Measurements from ENCODE around the gene AFF3. TPM values are rescaled to one million over a fixed set of nuclear protein-coding genes. Genes with fewer than 3 reads are reported as not detected.

AFF3 gene
- total and polyA plus RNA-seq, 10 donors: 6.0 to 92.2 (median 64.0) TPM

GRCh38 chr2:99861376-99861760 is 281.0 kb downstream of the AFF3 start:
- H3K4me3 ChIP-seq: no peak overlapping the region
- no peaks in the 10 kb centered on the region for H3K9me3 ChIP-seq
- H3K36me3 ChIP-seq: no peaks in the 10 kb centered on the region
- no peaks in the 10 kb centered on the region for H3K27me3 ChIP-seq (replicated peaks in 1 of 7)
- H3K27ac ChIP-seq: no peak overlapping the region
- DNase-seq: no peak
- TF ChIP-seq POLR2AphosphoS5 (IDR thresholded peaks at IDR 0.05): no peak
- no peak for TF ChIP-seq CTCF (IDR thresholded peaks at IDR 0.05 in 8 of 11, conservative IDR thresholded peaks at IDR 0.05 in 3 of 11)
- TF ChIP-seq POLR2A (IDR thresholded peaks at IDR 0.05): no peak
- intact Hi-C loops (cut with DNase I; ENCODE audit: low total_unique reads): no loop called here
- H3K4me1 ChIP-seq: peaks cover 5 to 60% (median 25%) of the 10 kb centered on the region in 6 donors
- 16 to 24% (median 21%) methylated on average over 2 of the region's 2 CpGs for WGBS, 5 donors

DNA sequence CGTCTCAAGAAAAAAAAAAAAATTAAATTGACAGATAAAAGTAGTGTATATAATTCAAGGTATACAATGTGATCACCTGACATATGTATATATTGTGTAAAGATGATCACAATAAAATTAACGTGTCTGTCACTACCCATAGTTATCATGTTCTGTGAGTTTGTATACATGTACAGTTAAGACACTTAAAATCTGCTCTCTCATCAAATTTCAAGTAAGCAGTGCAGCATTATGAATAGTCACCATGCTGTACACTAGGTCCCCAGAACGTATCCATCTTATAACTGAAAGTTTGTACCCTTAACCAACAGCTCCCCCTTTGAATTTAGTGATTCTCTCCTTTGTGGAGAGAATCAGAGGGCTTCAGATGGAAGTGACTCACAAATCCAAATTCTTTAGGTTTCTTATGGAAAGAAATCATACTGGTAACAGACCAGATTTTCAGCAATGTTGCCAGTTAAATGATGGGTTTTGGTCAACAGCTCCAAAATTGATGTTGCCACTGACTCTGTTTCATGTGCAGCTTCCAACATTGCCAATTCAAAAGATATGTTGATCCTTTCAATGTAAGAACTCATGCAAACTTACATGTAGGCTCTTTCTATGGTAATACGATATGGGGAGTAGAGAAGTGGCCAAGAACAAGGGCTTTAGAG is 281.5 kb downstream of the AFF3 start:
- no peaks in the 10 kb centered on the region for H3K36me3 ChIP-seq
- no peaks in the 10 kb centered on the region for H3K27me3 ChIP-seq (replicated peaks in 1 of 7)
- peaks cover 5 to 57% (median 25%) of the 10 kb centered on the region in 6 donors for H3K4me1 ChIP-seq
- TF ChIP-seq POLR2A (IDR thresholded peaks at IDR 0.05) (no peak), POLR2AphosphoS5 (IDR thresholded peaks at IDR 0.05) (no peak), CTCF (IDR thresholded peaks at IDR 0.05 in 8 of 11, conservative IDR thresholded peaks at IDR 0.05 in 3 of 11) (no peak)
- 79 to 93% (median 86%) methylated on average over 4 of the region's 4 CpGs for WGBS, 5 donors
- intact Hi-C loops (cut with DNase I; ENCODE audit: low total_unique reads): no loop called here
- no peak overlapping the region for H3K27ac ChIP-seq
- H3K4me3 ChIP-seq: no peak overlapping the region
- no peak for DNase-seq
- H3K9me3 ChIP-seq: no peaks in the 10 kb centered on the region

- 90 to 97% (median 94%) methylated on average over 6 of the region's 6 CpGs for WGBS, 5 donors
- Histone ChIP-seq H3K27ac (no peak overlapping the region), H3K4me3 (no peak overlapping the region), H3K9me3 (no peaks in the 10 kb centered on the region), H3K27me3 (replicated peaks in 1 of 7) (no peaks in the 10 kb centered on the region), H3K36me3 (no peaks in the 10 kb centered on the region), H3K4me1 (peaks cover 5 to 41% (median 21%) of the 10 kb centered on the region in 6 donors)
- no peak for DNase-seq
- TF ChIP-seq POLR2A (IDR thresholded peaks at IDR 0.05): no peak
- TF ChIP-seq CTCF (IDR thresholded peaks at IDR 0.05 in 8 of 11, conservative IDR thresholded peaks at IDR 0.05 in 3 of 11): no peak
- TF ChIP-seq POLR2AphosphoS5 (IDR thresholded peaks at IDR 0.05): no peak
- intact Hi-C loops (cut with DNase I; ENCODE audit: low total_unique reads): no loop called here
Observed at GRCh38 chr2:99858951-99859596, 283.3 kb downstream of the AFF3 start.

DNA sequence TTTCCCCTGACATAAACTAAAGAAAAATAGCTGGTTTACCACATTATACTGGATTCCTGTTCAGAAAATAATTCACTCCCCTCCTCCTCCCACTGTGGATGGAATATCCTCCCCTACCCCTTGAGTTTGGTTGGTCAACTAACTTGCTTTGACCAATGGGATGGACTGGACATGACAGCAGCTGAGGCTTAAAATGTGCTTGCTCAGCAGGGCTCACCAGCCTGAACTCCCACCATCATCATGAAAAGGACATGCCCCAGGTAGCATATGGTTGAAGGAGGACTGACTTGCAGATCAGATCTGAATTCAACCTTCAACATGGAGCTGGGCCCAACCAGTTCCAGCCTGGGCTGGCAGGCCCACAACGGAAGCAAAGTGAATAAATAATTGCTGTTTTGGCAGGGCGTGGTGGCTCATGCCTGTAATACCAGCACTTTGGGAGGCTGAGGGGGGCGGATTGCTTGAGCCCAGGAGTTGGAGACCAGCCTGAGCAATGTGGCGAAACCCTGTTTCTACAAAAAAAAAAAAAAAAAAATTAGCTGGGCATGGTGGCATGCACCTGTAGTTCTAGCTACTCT is 284.4 kb downstream of the AFF3 start:
- intact Hi-C loops (cut with DNase I; ENCODE audit: low total_unique reads): no loop called here
- 89 to 97% (median 89%) methylated on average over 4 of the region's 4 CpGs for WGBS, 5 donors
- TF ChIP-seq CTCF (IDR thresholded peaks at IDR 0.05 in 8 of 11, conservative IDR thresholded peaks at IDR 0.05 in 3 of 11) (no peak), POLR2AphosphoS5 (IDR thresholded peaks at IDR 0.05) (no peak), POLR2A (IDR thresholded peaks at IDR 0.05) (no peak)

More for the DNA sequence above, 284.4 kb downstream of the AFF3 start:
- Histone ChIP-seq H3K4me3 (no peak overlapping the region), H3K9me3 (no peaks in the 10 kb centered on the region), H3K36me3 (no peaks in the 10 kb centered on the region), H3K4me1 (peaks cover 5 to 30% (median 19%) of the 10 kb centered on the region in 6 donors), H3K27me3 (replicated peaks in 1 of 7) (no peaks in the 10 kb centered on the region), H3K27ac (no peak overlapping the region)
- DNase-seq: no peak

All from spleen (tissue), 11 donors.